Tibial nerve (tissue), 4 donors: ENCODE measurements around the gene DVL2. TPM values are rescaled to one million over a fixed set of nuclear protein-coding genes. Genes with fewer than 3 reads are reported as not detected.

ENCODE experiments used
- DNase-seq, 2 donors: peaks; one replicate each; pipeline ENCODE4 v3.0.0-alpha.2; 2019; ENCODE audit warnings: low spot score in 2 of 2
- H3K27ac ChIP-seq, 4 donors: fragments of 200-600 bp; sonication (generic) in 3 of 4; one replicate each; pipeline ENCODE4 v1.5.1; 2017 to 2019; ENCODE audit warnings: mild to moderate bottlenecking in 1 of 4
- H3K27me3 ChIP-seq, 2 donors: fragments of 200-600 bp; sonication (generic) in 1 of 2; one replicate each; pipeline versions ENCODE4 v1.5.1 to v1.6.0; 2017 to 2019
- H3K36me3 ChIP-seq, 3 donors: fragments of 200-600 bp; sonication (generic); one replicate each; pipeline ENCODE4 v1.5.1; 2018 to 2019
- H3K4me1 ChIP-seq, 4 donors: fragments of 200-600 bp; sonication (generic) in 3 of 4; one replicate each; pipeline ENCODE4 v1.5.1; 2017 to 2019
- H3K4me3 ChIP-seq, 4 donors: fragments of 200-600 bp; sonication (generic) in 3 of 4; one replicate each; pipeline ENCODE4 v1.5.1; 2017 to 2019; ENCODE audit warnings: mild to moderate bottlenecking in 1 of 4, moderate library complexity in 1 of 4
- H3K9me3 ChIP-seq, 4 donors: fragments of 200-600 bp; sonication (generic) in 3 of 4; one replicate each; pipeline ENCODE4 v1.5.1; 2017 to 2019
- EP300 ChIP-seq, 2 donors: sonication (generic); formaldehyde crosslinking; IDR thresholded peaks; one replicate each; pipeline ENCODE4 v1.6.1; 2017; ENCODE audit warnings: antibody characterized with exemption in 2 of 2, mild to moderate bottlenecking in 1 of 2
- POLR2A ChIP-seq, 2 donors: fragments of 450-650 bp; IDR thresholded peaks; one replicate each; pipeline ENCODE4 v1.6.1; 2017; ENCODE audit warnings: antibody characterized with exemption in 2 of 2, mild to moderate bottlenecking in 2 of 2, moderate library complexity in 2 of 2
- WGBS, 2 donors: methylation state at CpG; one replicate each; pipeline ENCODE4 v1.1.5; 2018; 5-methylcytosine and 5-hydroxymethylcytosine counted together
- small RNA-seq: library from RNA; depleted of rRNA; stranded (forward); fragments of <200 nt; gene quantifications from one replicate; pipeline ENCODE3, GENCODE V24; 2016
- total RNA-seq, 4 donors: library from RNA; depleted of rRNA; stranded (reverse); fragments of >200 nt; gene quantifications; one replicate each; pipeline ENCODE4 v1.1.0, GENCODE V29; 2016
- TF ChIP-seq, protein P1 (sequence below), 5 experiments: fragments of 200-600 bp in 3 of 5; fragments of 450-650 bp in 2 of 5; sonication (generic) in 3 of 5; IDR thresholded peaks; one replicate each; pipeline ENCODE4 v1.5.1; 2016 to 2019; ENCODE audit warnings: antibody characterized with exemption in 5 of 5, mild to moderate bottlenecking in 3 of 5, moderate library complexity in 2 of 5

The DVL2 gene
- total RNA-seq, 4 donors from 2014 or later, result 41.4 to 51.2 (median 46.7) TPM

- TF ChIP-seq, protein P1, sequence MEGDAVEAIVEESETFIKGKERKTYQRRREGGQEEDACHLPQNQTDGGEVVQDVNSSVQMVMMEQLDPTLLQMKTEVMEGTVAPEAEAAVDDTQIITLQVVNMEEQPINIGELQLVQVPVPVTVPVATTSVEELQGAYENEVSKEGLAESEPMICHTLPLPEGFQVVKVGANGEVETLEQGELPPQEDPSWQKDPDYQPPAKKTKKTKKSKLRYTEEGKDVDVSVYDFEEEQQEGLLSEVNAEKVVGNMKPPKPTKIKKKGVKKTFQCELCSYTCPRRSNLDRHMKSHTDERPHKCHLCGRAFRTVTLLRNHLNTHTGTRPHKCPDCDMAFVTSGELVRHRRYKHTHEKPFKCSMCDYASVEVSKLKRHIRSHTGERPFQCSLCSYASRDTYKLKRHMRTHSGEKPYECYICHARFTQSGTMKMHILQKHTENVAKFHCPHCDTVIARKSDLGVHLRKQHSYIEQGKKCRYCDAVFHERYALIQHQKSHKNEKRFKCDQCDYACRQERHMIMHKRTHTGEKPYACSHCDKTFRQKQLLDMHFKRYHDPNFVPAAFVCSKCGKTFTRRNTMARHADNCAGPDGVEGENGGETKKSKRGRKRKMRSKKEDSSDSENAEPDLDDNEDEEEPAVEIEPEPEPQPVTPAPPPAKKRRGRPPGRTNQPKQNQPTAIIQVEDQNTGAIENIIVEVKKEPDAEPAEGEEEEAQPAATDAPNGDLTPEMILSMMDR (IDR thresholded peaks at IDR 0.05), result peak; percentile 72 to 85 (median 81)
- TF ChIP-seq POLR2A (IDR thresholded peaks at IDR 0.05), result no peak
- TF ChIP-seq EP300 (IDR thresholded peaks at IDR 0.05), result no peak
- H3K27me3 ChIP-seq, result peaks cover 0 to 51% of the 10 kb centered on the region in 2 donors
- 2 to 4% methylated on average over 22 to 31 of the region's 31 CpGs for WGBS, 2 donors
- no peaks in the 10 kb centered on the region for H3K36me3 ChIP-seq
- H3K9me3 ChIP-seq, result no peaks in the 10 kb centered on the region
- peaks cover 0 to 27% (median 6%) of the 10 kb centered on the region in 4 donors for H3K4me1 ChIP-seq
- peak; percentile 24 to 60 for DNase-seq
- H3K27ac ChIP-seq, result no peak overlapping the region
- peak overlapping the region in 2 of 4 donors; percentile 2 to 37 for H3K4me3 ChIP-seq
Observed at GRCh38 chr17:7177191-7177953, 56.9 kb downstream of the DVL2 start.

GRCh38 chr17:7176841-7177190, 57.5 kb downstream of the DVL2 start:
- no peaks in the 10 kb centered on the region for H3K36me3 ChIP-seq
- DNase-seq, result no peak
- peaks cover 0 to 51% of the 10 kb centered on the region in 2 donors for H3K27me3 ChIP-seq
- H3K4me3 ChIP-seq, result peak overlapping the region in 1 of 4 donors; percentile 37
- no peaks in the 10 kb centered on the region for H3K9me3 ChIP-seq
- TF ChIP-seq POLR2A (IDR thresholded peaks at IDR 0.05) (no peak), EP300 (IDR thresholded peaks at IDR 0.05) (no peak)
- TF ChIP-seq, protein P1 (IDR thresholded peaks at IDR 0.05), result no peak
- WGBS, 2 donors, result 3 to 7% methylated on average over 17 of the region's 17 CpGs
- H3K27ac ChIP-seq, result no peak overlapping the region
- H3K4me1 ChIP-seq, result peaks cover 0 to 27% (median 6%) of the 10 kb centered on the region in 4 donors

- TF ChIP-seq EP300 (IDR thresholded peaks at IDR 0.05), result no peak
- TF ChIP-seq, protein P1 (IDR thresholded peaks at IDR 0.05), result no peak
- no peak for TF ChIP-seq POLR2A (IDR thresholded peaks at IDR 0.05)
- Histone ChIP-seq H3K27ac (no peak overlapping the region), H3K4me3 (no peak overlapping the region), H3K9me3 (no peaks in the 10 kb centered on the region), H3K4me1 (peaks cover 0 to 27% (median 6%) of the 10 kb centered on the region in 4 donors), H3K36me3 (no peaks in the 10 kb centered on the region), H3K27me3 (peaks cover 0 to 51% of the 10 kb centered on the region in 2 donors)
- 85 to 89% methylated on average over 1 of the region's 1 CpG for WGBS, 2 donors
- DNase-seq, result no peak
Observed at GRCh38 chr17:7176107-7176840, 58.0 kb downstream of the DVL2 start.

Small RNA genes within 50 kb of the gene (small RNA-seq; reads per million reads assigned to genes)
- gene AC120057.4, result not detected
- 5.7 reads per million, percentile 85 among the genes with 10 or more reads in this experiment for gene MIR324
- gene RF00019, result not detected

Other genes starting within 250 kb of the DVL2 start
- gene ALOX12, start 238.5 kb downstream of the DVL2 start, total RNA-seq, result not detected
- gene RNASEK, start 221.9 kb downstream of the DVL2 start, total RNA-seq, result 10 to 100 TPM; 17.8 to 83.4 (median 54.6) TPM
- 1 to 10 TPM; 1.9 to 8.1 (median 3.2) TPM for gene BCL6B, start 211.5 kb downstream of the DVL2 start, total RNA-seq
- gene SLC16A13, start 198.5 kb downstream of the DVL2 start, total RNA-seq, result 1 to 10 TPM in 2 of 4 donors, under 1 TPM in 2; 0.22 to 1.8 (median 1.1) TPM
- under 1 TPM in 1 of 4 donors, not detected in 3; 0.78 TPM for gene SLC16A11, start 190.4 kb downstream of the DVL2 start, total RNA-seq
- gene CLEC10A, start 154.3 kb downstream of the DVL2 start, total RNA-seq, result 10 to 100 TPM in 2 of 4 donors, 1 to 10 TPM in 2; 2.2 to 19.8 (median 10.3) TPM
- gene ASGR2, start 119.7 kb downstream of the DVL2 start, total RNA-seq, result under 1 TPM in 1 of 4 donors, not detected in 3; 0.60 TPM
- gene ASGR1, start 55.1 kb downstream of the DVL2 start, total RNA-seq, result 1 to 10 TPM in 1 of 4 donors, under 1 TPM in 2, not detected in 1; 0.21 to 1.5 (median 0.59) TPM
- 10 to 100 TPM in 3 of 4 donors, 1 to 10 TPM in 1; 7.3 to 22.8 (median 16.1) TPM for gene DLG4, start 14.7 kb downstream of the DVL2 start, total RNA-seq
- gene ACADVL, start 14.6 kb downstream of the DVL2 start, total RNA-seq, result 100 to 1,000 TPM; 565 to 850 (median 599) TPM
- gene PHF23, start 4.9 kb upstream of the DVL2 start, total RNA-seq, result 10 to 100 TPM; 20.3 to 29.7 (median 23.3) TPM
- gene GABARAP, start 7.9 kb upstream of the DVL2 start, total RNA-seq, result 100 to 1,000 TPM; 402 to 515 (median 456) TPM
- gene CTDNEP1, start 17.2 kb upstream of the DVL2 start, total RNA-seq, result 10 to 100 TPM; 38.5 to 82.2 (median 65.9) TPM
- 10 to 100 TPM; 21.9 to 28.7 (median 25.0) TPM for gene ELP5, start 17.7 kb upstream of the DVL2 start, total RNA-seq
- 1 to 10 TPM in 3 of 4 donors, not detected in 1; 2.0 to 5.9 (median 2.4) TPM for gene CLDN7, start 28.0 kb upstream of the DVL2 start, total RNA-seq
- gene SLC2A4, start 47.2 kb upstream of the DVL2 start, total RNA-seq, result 10 to 100 TPM in 1 of 4 donors, 1 to 10 TPM in 3; 5.2 to 20.1 (median 6.2) TPM
- 1 to 10 TPM in 1 of 4 donors, under 1 TPM in 3; under 0.01 to 2.1 (median 0.52) TPM for gene YBX2, start 60.1 kb upstream of the DVL2 start, total RNA-seq
- gene EIF5A, start 73.1 kb upstream of the DVL2 start, total RNA-seq, result 100 to 1,000 TPM; 106 to 278 (median 132) TPM
- gene GPS2, start 80.8 kb upstream of the DVL2 start, total RNA-seq, result 100 to 1,000 TPM in 1 of 4 donors, 10 to 100 TPM in 3; 36.1 to 108 (median 57.3) TPM
- gene NEURL4, start 94.8 kb upstream of the DVL2 start, total RNA-seq, result 10 to 100 TPM; 16.2 to 40.2 (median 27.5) TPM
- 10 to 100 TPM in 3 of 4 donors, 1 to 10 TPM in 1; 8.1 to 33.1 (median 11.2) TPM for gene ACAP1, start 102.0 kb upstream of the DVL2 start, total RNA-seq
- gene KCTD11, start 117.6 kb upstream of the DVL2 start, total RNA-seq, result 10 to 100 TPM; 25.3 to 35.4 (median 28.7) TPM
- gene TMEM95, start 120.6 kb upstream of the DVL2 start, total RNA-seq, result not detected
- 1 to 10 TPM; 2.4 to 9.8 (median 6.0) TPM for gene TNK1, start 146.6 kb upstream of the DVL2 start, total RNA-seq
- 10 to 100 TPM; 28.7 to 55.5 (median 42.9) TPM for gene PLSCR3, start 160.0 kb upstream of the DVL2 start, total RNA-seq
- 100 to 1,000 TPM in 2 of 4 donors, 10 to 100 TPM in 2; 88.3 to 121 (median 103) TPM for gene TMEM256, start 169.6 kb upstream of the DVL2 start, total RNA-seq
- gene NLGN2, start 173.3 kb upstream of the DVL2 start, total RNA-seq, result 10 to 100 TPM; 14.4 to 32.4 (median 23.9) TPM
- not detected for gene SPEM1, start 185.8 kb upstream of the DVL2 start, total RNA-seq
- gene SPEM2, start 191.1 kb upstream of the DVL2 start, total RNA-seq, result not detected
- not detected for gene SPEM3, start 194.3 kb upstream of the DVL2 start, total RNA-seq
- gene TMEM102, start 200.9 kb upstream of the DVL2 start, total RNA-seq, result 1 to 10 TPM; 1.7 to 6.6 (median 4.1) TPM
- 1 to 10 TPM; 1.5 to 3.3 (median 2.2) TPM for gene FGF11, start 205.0 kb upstream of the DVL2 start, total RNA-seq
- 10 to 100 TPM in 3 of 4 donors, 1 to 10 TPM in 1; 6.5 to 16.0 (median 13.5) TPM for gene CHRNB1, start 210.5 kb upstream of the DVL2 start, total RNA-seq
- 10 to 100 TPM; 60.5 to 64.1 (median 63.0) TPM for gene ZBTB4, start 245.1 kb upstream of the DVL2 start, total RNA-seq
- not detected for gene SLC35G6, start 246.9 kb upstream of the DVL2 start, total RNA-seq
- gene POLR2A, start 249.8 kb upstream of the DVL2 start, total RNA-seq, result 100 to 1,000 TPM in 3 of 4 donors, 10 to 100 TPM in 1; 87.0 to 163 (median 125) TPM